Liver (tissue), 10 donors: ENCODE results near the gene HNRNPUL2. TPM values are rescaled to one million over a fixed set of nuclear protein-coding genes. Genes with fewer than 3 reads are reported as not detected.

Experiments used
- DNase-seq: peaks from one replicate; pipeline ENCODE4 v3.0.0-alpha.2; 2017; ENCODE audit warnings: low spot score
- H3K27ac ChIP-seq, 2 donors: one replicate each; pipeline ENCODE4 v1.7.0; 2013; ENCODE audit warnings: inconsistent platforms in 2 of 2, low read length in 2 of 2, control low read depth in 1 of 2, low read depth in 1 of 2, mild to moderate bottlenecking in 1 of 2
- H3K27me3 ChIP-seq, 4 donors: one replicate each; pipeline versions ENCODE4 v1.6.1 to v1.7.0; 2013; ENCODE audit warnings: low read length in 3 of 4, inconsistent platforms in 1 of 4, mild to moderate bottlenecking in 1 of 4, moderate library complexity in 1 of 4; ENCODE audit not compliant: control insufficient read depth in 4 of 4, insufficient read depth in 4 of 4
- H3K36me3 ChIP-seq, 4 donors: one replicate each; pipeline versions ENCODE4 v1.6.1 to v1.7.0; 2013; ENCODE audit warnings: low read length in 3 of 4, mild to moderate bottlenecking in 3 of 4, low read depth in 1 of 4, moderate library complexity in 1 of 4; ENCODE audit not compliant: control insufficient read depth in 4 of 4, insufficient read depth in 3 of 4
- H3K4me1 ChIP-seq, 4 donors: one replicate each; pipeline versions ENCODE4 v1.6.1 to v1.7.0; 2013; ENCODE audit warnings: low read length in 3 of 4, mild to moderate bottlenecking in 3 of 4, moderate library complexity in 1 of 4; ENCODE audit not compliant: control insufficient read depth in 4 of 4, insufficient read depth in 4 of 4
- H3K4me3 ChIP-seq, 3 donors: one replicate each; pipeline versions ENCODE4 v1.6.1 to v1.7.0; 2013; ENCODE audit warnings: low read length in 3 of 3, control low read depth in 1 of 3, low read depth in 1 of 3, mild to moderate bottlenecking in 1 of 3
- H3K9ac ChIP-seq, 2 donors: one replicate each; pipeline ENCODE4 v1.7.0; 2013; ENCODE audit warnings: low read length in 2 of 2, mild to moderate bottlenecking in 2 of 2, moderate library complexity in 2 of 2, control low read depth in 1 of 2, low read depth in 1 of 2
- H3K9me3 ChIP-seq, 4 donors: one replicate each; pipeline versions ENCODE4 v1.6.1 to v1.7.0; 2013; ENCODE audit warnings: low read length in 3 of 4; ENCODE audit not compliant: control insufficient read depth in 4 of 4
- GABPA ChIP-seq, 2 donors: IDR thresholded peaks in 1 of 2; conservative IDR thresholded peaks in 1 of 2; 2 replicates each; pipeline ENCODE4 v1.6.1; 2016; ENCODE audit warnings: antibody characterized with exemption in 2 of 2, mild to moderate bottlenecking in 1 of 2, moderate library complexity in 1 of 2
- WGBS: extraction: QIAGEN DNeasy Blood & Tissue Kit; methylation state at CpG from one replicate; pipeline ENCODE4 v1.1.7; 2013; 5-methylcytosine and 5-hydroxymethylcytosine counted together
- polyA plus RNA-seq, 2 donors: library from polyadenylated mRNA; stranded (reverse) in 1 of 2; unstranded in 1 of 2; fragments of 200-250 nt in 1 of 2; fragments of >200 nt in 1 of 2; fragmentation: Nextera tagmentation in 1 of 2; extraction: Ambion mirVana in 1 of 2; gene quantifications; one replicate each; pipeline versions ENCODE4 v1.2.1 to v1.2.3, GENCODE V29; 2013 to 2015
- small RNA-seq: library from RNA; depleted of rRNA; stranded (forward); fragments of <200 nt; gene quantifications from one replicate; pipeline ENCODE3, GENCODE V24; 2014
- total RNA-seq, 2 donors: library from RNA; depleted of rRNA; stranded (reverse); fragments of >200 nt; gene quantifications; one replicate each; pipeline ENCODE4 v1.2.3, GENCODE V29; 2014
- donor health status: healthy.
- donor health status: healthy.
- donor health status: healthy.
- donor health status: healthy.
- donor health status: healthy.

Gene HNRNPUL2
- total and polyA plus RNA-seq, 4 donors = 1.3 to 17.0 (median 13.0) TPM

DNA sequence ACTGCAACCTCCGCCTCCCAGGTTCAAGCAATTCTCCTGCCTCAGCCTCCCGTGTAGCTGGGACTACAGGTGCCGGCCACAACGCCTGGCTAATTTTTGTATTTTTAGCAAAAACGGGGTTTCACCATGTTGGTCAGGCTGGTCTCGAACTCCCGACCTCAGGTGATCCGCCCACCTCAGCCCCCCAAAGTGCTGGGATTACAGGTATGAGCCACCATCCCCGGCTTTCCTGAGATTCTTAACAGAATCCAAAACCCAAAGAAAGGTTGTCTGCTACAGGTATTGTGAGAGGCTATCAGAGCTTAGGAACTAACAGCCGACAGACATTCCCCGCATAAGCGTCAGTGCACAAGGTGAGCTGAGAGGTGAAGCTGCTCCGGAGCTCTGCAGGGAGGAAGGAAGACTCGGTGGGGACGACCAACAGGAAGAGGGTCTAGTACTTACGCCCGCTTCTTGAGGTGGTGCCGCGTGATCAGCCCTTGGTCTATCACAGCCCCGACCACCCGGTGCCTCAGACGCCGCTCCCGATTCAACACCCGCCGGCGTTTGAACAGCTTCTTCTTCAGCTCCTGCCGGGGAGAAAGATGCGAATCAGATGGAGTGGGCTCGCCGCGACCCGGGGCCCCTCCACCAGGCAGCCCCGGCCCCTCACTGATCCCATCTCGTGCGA lies 62.7 kb downstream of the HNRNPUL2 start:
- DNase-seq = no peak
- no peak for TF ChIP-seq GABPA (IDR thresholded peaks at IDR 0.05 in 1 of 2, conservative IDR thresholded peaks at IDR 0.05 in 1 of 2)
- no peaks in the 10 kb centered on the region for H3K9me3 ChIP-seq
- H3K4me3 ChIP-seq = peak overlapping the region; percentile 82 to 98 (median 88)
- H3K9ac ChIP-seq = peak overlapping the region; percentile 36 to 96
- H3K36me3 ChIP-seq = peaks cover 3 to 10% (median 6%) of the 10 kb centered on the region in 4 donors
- no peaks in the 10 kb centered on the region for H3K27me3 ChIP-seq
- H3K27ac ChIP-seq = peak overlapping the region; percentile 85 to 89
- WGBS = 4% methylated on average over 36 of the region's 36 CpGs
- H3K4me1 ChIP-seq = peaks cover 11 to 28% (median 19%) of the 10 kb centered on the region in 4 donors

Small RNA genes within 50 kb of the gene (small RNA-seq; reads per million reads assigned to genes)
- gene SNORA57 = not detected

Other genes starting within 250 kb of the HNRNPUL2 start
- 100 to 1,000 TPM in 1 of 2 donors, 10 to 100 TPM in 1; 53.6 to 110 TPM for gene AHNAK, start 180.7 kb downstream of the HNRNPUL2 start, total RNA-seq
- 10 to 100 TPM; 22.6 to 22.7 TPM for gene AHNAK, start 180.7 kb downstream of the HNRNPUL2 start, polyA plus RNA-seq
- gene EEF1G, start 153.6 kb downstream of the HNRNPUL2 start, total RNA-seq = 100 to 1,000 TPM; 373 to 640 TPM
- gene EEF1G, start 153.6 kb downstream of the HNRNPUL2 start, polyA plus RNA-seq = 100 to 1,000 TPM; 251 to 566 TPM
- gene TUT1, start 135.9 kb downstream of the HNRNPUL2 start, total RNA-seq = 10 to 100 TPM in 1 of 2 donors, 1 to 10 TPM in 1; 5.6 to 12.1 TPM
- gene TUT1, start 135.9 kb downstream of the HNRNPUL2 start, polyA plus RNA-seq = 10 to 100 TPM; 15.2 to 15.8 TPM
- gene MTA2, start 125.6 kb downstream of the HNRNPUL2 start, total RNA-seq = 10 to 100 TPM; 43.1 to 55.3 TPM
- gene MTA2, start 125.6 kb downstream of the HNRNPUL2 start, polyA plus RNA-seq = 10 to 100 TPM in 1 of 2 donors, 1 to 10 TPM in 1; 4.4 to 21.4 TPM
- gene EML3, start 114.7 kb downstream of the HNRNPUL2 start, total RNA-seq = 10 to 100 TPM in 1 of 2 donors, 1 to 10 TPM in 1; 6.0 to 17.2 TPM
- gene EML3, start 114.7 kb downstream of the HNRNPUL2 start, polyA plus RNA-seq = 10 to 100 TPM in 1 of 2 donors, 1 to 10 TPM in 1; 9.9 to 19.3 TPM
- 1 to 10 TPM in 1 of 2 donors, under 1 TPM in 1; 0.84 to 1.3 TPM for gene ROM1, start 114.2 kb downstream of the HNRNPUL2 start, total RNA-seq
- 1 to 10 TPM in 1 of 2 donors, under 1 TPM in 1; 0.86 to 3.9 TPM for gene ROM1, start 114.2 kb downstream of the HNRNPUL2 start, polyA plus RNA-seq
- gene B3GAT3, start 105.5 kb downstream of the HNRNPUL2 start, total RNA-seq = 10 to 100 TPM; 13.1 TPM
- gene B3GAT3, start 105.5 kb downstream of the HNRNPUL2 start, polyA plus RNA-seq = 10 to 100 TPM; 22.5 to 29.2 TPM
- gene GANAB, start 80.8 kb downstream of the HNRNPUL2 start, total RNA-seq = 100 to 1,000 TPM; 130 to 209 TPM
- gene GANAB, start 80.8 kb downstream of the HNRNPUL2 start, polyA plus RNA-seq = 100 to 1,000 TPM in 1 of 2 donors, 10 to 100 TPM in 1; 45.2 to 166 TPM
- 10 to 100 TPM; 12.7 to 17.5 TPM for gene INTS5, start 74.2 kb downstream of the HNRNPUL2 start, total RNA-seq
- gene INTS5, start 74.2 kb downstream of the HNRNPUL2 start, polyA plus RNA-seq = 10 to 100 TPM in 1 of 2 donors, 1 to 10 TPM in 1; 6.5 to 14.6 TPM
- gene C11orf98, start 62.2 kb downstream of the HNRNPUL2 start, total RNA-seq = 10 to 100 TPM; 16.5 to 17.7 TPM
- gene C11orf98, start 62.2 kb downstream of the HNRNPUL2 start, polyA plus RNA-seq = 10 to 100 TPM; 43.8 to 49.9 TPM
- gene CSKMT, start 62.1 kb downstream of the HNRNPUL2 start, total RNA-seq = 1 to 10 TPM; 1.8 to 2.5 TPM
- 1 to 10 TPM; 2.1 to 2.4 TPM for gene CSKMT, start 62.1 kb downstream of the HNRNPUL2 start, polyA plus RNA-seq
- 1 to 10 TPM; 2.9 to 6.3 TPM for gene UQCC3, start 55.8 kb downstream of the HNRNPUL2 start, total RNA-seq
- gene UQCC3, start 55.8 kb downstream of the HNRNPUL2 start, polyA plus RNA-seq = 10 to 100 TPM in 1 of 2 donors, 1 to 10 TPM in 1; 7.0 to 12.2 TPM
- 1 to 10 TPM; 3.5 to 4.4 TPM for gene LBHD1, start 55.2 kb downstream of the HNRNPUL2 start, total RNA-seq
- gene LBHD1, start 55.2 kb downstream of the HNRNPUL2 start, polyA plus RNA-seq = 1 to 10 TPM; 1.6 to 3.4 TPM
- 10 to 100 TPM; 31.4 to 45.5 TPM for gene UBXN1, start 48.4 kb downstream of the HNRNPUL2 start, total RNA-seq
- 10 to 100 TPM; 36.8 to 45.7 TPM for gene UBXN1, start 48.4 kb downstream of the HNRNPUL2 start, polyA plus RNA-seq
- gene LRRN4CL, start 37.9 kb downstream of the HNRNPUL2 start, total RNA-seq = under 1 TPM in 1 of 2 donors, not detected in 1; 0.08 TPM
- under 1 TPM in 1 of 2 donors, not detected in 1; 0.06 TPM for gene LRRN4CL, start 37.9 kb downstream of the HNRNPUL2 start, polyA plus RNA-seq
- gene BSCL2, start 20.0 kb downstream of the HNRNPUL2 start, total RNA-seq = 10 to 100 TPM; 15.1 to 23.0 TPM
- 10 to 100 TPM; 34.5 to 40.0 TPM for gene BSCL2, start 20.0 kb downstream of the HNRNPUL2 start, polyA plus RNA-seq
- under 1 TPM in 1 of 2 donors, not detected in 1; 0.19 TPM for gene GNG3, start 19.8 kb downstream of the HNRNPUL2 start, total RNA-seq
- not detected for gene GNG3, start 19.8 kb downstream of the HNRNPUL2 start, polyA plus RNA-seq
- 10 to 100 TPM; 12.0 to 16.1 TPM for gene TTC9C, start 1.0 kb upstream of the HNRNPUL2 start, total RNA-seq
- 10 to 100 TPM in 1 of 2 donors, 1 to 10 TPM in 1; 10.0 to 14.0 TPM for gene TTC9C, start 1.0 kb upstream of the HNRNPUL2 start, polyA plus RNA-seq
- 1 to 10 TPM; 5.9 to 6.4 TPM for gene ZBTB3, start 26.7 kb upstream of the HNRNPUL2 start, total RNA-seq
- 1 to 10 TPM; 1.5 to 2.6 TPM for gene ZBTB3, start 26.7 kb upstream of the HNRNPUL2 start, polyA plus RNA-seq
- gene POLR2G, start 34.1 kb upstream of the HNRNPUL2 start, total RNA-seq = 10 to 100 TPM; 21.9 to 29.0 TPM
- 10 to 100 TPM; 42.4 to 46.9 TPM for gene POLR2G, start 34.1 kb upstream of the HNRNPUL2 start, polyA plus RNA-seq
- 10 to 100 TPM in 1 of 2 donors, 1 to 10 TPM in 1; 8.5 to 25.2 TPM for gene TAF6L, start 43.9 kb upstream of the HNRNPUL2 start, total RNA-seq
- 10 to 100 TPM in 1 of 2 donors, 1 to 10 TPM in 1; 5.8 to 12.8 TPM for gene TAF6L, start 43.9 kb upstream of the HNRNPUL2 start, polyA plus RNA-seq
- 10 to 100 TPM; 21.1 to 28.4 TPM for gene TMEM179B, start 59.9 kb upstream of the HNRNPUL2 start, total RNA-seq
- gene TMEM179B, start 59.9 kb upstream of the HNRNPUL2 start, polyA plus RNA-seq = 10 to 100 TPM; 37.0 to 81.4 TPM
- gene TMEM223, start 64.5 kb upstream of the HNRNPUL2 start, total RNA-seq = 10 to 100 TPM in 1 of 2 donors, 1 to 10 TPM in 1; 9.2 to 11.8 TPM
- gene TMEM223, start 64.5 kb upstream of the HNRNPUL2 start, polyA plus RNA-seq = 10 to 100 TPM; 14.2 to 23.8 TPM
- 10 to 100 TPM; 17.3 to 38.3 TPM for gene NXF1, start 78.0 kb upstream of the HNRNPUL2 start, total RNA-seq
- 10 to 100 TPM; 30.3 to 35.1 TPM for gene NXF1, start 78.0 kb upstream of the HNRNPUL2 start, polyA plus RNA-seq
- gene STX5, start 104.6 kb upstream of the HNRNPUL2 start, total RNA-seq = 10 to 100 TPM; 22.4 to 34.1 TPM
- gene STX5, start 104.6 kb upstream of the HNRNPUL2 start, polyA plus RNA-seq = 10 to 100 TPM; 13.6 to 29.8 TPM
- not detected for gene TEX54, start 105.4 kb upstream of the HNRNPUL2 start, total RNA-seq
- 1 to 10 TPM in 1 of 2 donors, not detected in 1; 1.6 TPM for gene TEX54, start 105.4 kb upstream of the HNRNPUL2 start, polyA plus RNA-seq
- 10 to 100 TPM; 17.1 to 21.5 TPM for gene WDR74, start 112.1 kb upstream of the HNRNPUL2 start, total RNA-seq
- 10 to 100 TPM; 19.6 to 22.5 TPM for gene WDR74, start 112.1 kb upstream of the HNRNPUL2 start, polyA plus RNA-seq
- 10 to 100 TPM; 48.1 to 59.5 TPM for gene SLC3A2, start 153.4 kb upstream of the HNRNPUL2 start, total RNA-seq
- gene SLC3A2, start 153.4 kb upstream of the HNRNPUL2 start, polyA plus RNA-seq = 10 to 100 TPM; 34.3 to 53.9 TPM
- gene CHRM1, start 193.9 kb upstream of the HNRNPUL2 start, total RNA-seq = not detected
- gene CHRM1, start 193.9 kb upstream of the HNRNPUL2 start, polyA plus RNA-seq = not detected